ENCODE measurements around the gene CLEC12A. TPM values are rescaled to one million over a fixed set of nuclear protein-coding genes. Genes with fewer than 3 reads are reported as not detected.

The CLEC12A gene
- total RNA-seq, 1 experiment from 2014 or later = not detected

DNA sequence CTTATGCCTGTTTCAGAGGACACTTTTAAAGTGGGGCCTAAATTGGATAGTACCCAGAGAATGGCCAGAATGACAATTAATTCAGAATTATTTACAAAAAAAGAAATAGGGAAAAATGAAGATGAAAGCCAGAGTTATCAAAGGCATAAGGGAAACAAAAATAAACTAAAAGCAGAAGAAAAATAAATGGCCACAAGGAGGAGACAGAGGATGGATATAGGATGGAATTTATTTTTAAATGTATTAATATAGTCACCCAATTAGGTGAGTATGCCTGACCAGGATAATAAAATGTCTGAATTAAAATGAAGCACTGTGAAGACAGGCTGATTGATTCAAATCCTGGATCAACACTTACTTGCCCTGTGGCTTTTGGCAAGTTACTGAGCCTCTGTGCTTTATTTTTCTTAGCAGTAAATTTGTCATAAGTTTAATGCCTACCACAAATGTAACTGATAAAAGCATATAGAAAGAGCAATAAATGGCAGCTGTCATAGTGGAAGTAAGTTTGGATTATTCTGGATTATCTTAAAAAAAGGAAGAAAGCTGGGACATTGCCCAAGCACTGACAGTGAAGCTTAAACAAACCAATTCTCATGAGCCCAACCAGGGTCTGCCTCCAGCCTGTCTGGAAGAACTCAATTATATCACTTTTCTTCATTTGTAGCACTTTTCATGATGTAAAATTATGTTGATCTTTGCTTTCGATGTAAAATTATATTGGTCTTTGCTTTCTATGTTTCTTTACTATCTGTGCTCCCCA is 62.8 kb downstream of the CLEC12A start:
- Histone ChIP-seq H3K27me3 (replicated peaks; ENCODE audit: control insufficient read depth, insufficient read depth, low read length) (no peaks in the 10 kb centered on the region), H3K4me1 (no peaks in the 10 kb centered on the region), H3K9me3 (no peaks in the 10 kb centered on the region), H3K36me3 (ENCODE audit: control insufficient read depth, insufficient read depth, low read length) (no peaks in the 10 kb centered on the region), H3K4me3 (ENCODE audit: low read depth, low read length) (no peak overlapping the region)
- H3K36me3 Mint-ChIP-seq (ENCODE audit: insufficient read depth, unreplicated experiment) = no peaks in the 10 kb centered on the region
- TF ChIP-seq, protein P1, sequence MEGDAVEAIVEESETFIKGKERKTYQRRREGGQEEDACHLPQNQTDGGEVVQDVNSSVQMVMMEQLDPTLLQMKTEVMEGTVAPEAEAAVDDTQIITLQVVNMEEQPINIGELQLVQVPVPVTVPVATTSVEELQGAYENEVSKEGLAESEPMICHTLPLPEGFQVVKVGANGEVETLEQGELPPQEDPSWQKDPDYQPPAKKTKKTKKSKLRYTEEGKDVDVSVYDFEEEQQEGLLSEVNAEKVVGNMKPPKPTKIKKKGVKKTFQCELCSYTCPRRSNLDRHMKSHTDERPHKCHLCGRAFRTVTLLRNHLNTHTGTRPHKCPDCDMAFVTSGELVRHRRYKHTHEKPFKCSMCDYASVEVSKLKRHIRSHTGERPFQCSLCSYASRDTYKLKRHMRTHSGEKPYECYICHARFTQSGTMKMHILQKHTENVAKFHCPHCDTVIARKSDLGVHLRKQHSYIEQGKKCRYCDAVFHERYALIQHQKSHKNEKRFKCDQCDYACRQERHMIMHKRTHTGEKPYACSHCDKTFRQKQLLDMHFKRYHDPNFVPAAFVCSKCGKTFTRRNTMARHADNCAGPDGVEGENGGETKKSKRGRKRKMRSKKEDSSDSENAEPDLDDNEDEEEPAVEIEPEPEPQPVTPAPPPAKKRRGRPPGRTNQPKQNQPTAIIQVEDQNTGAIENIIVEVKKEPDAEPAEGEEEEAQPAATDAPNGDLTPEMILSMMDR (IDR thresholded peaks at IDR 0.05; ENCODE audit: insufficient read depth in 1 of 2, low read depth in 1 of 2, low read length in 1 of 2, severe bottlenecking in 1 of 2, unreplicated experiment in 1 of 2) = peak; percentile 33 to 69
- no peak for DNase-seq
- H3K4me3 Mint-ChIP-seq (ENCODE audit: unreplicated experiment) = no peak overlapping the region
- H3K27me3 Mint-ChIP-seq (ENCODE audit: insufficient read depth, unreplicated experiment) = peaks cover 6% of the 10 kb centered on the region
- intact Hi-C loops (cut with micrococcal nuclease; ENCODE audit: unreplicated experiment) = loop anchor here (1.0 to 2.0 kb wide), 2 partner anchors 106 to 157 kb away; no protein-coding TSS in a partner anchor
- POLR2A ChIA-PET = no interaction called here
- BruUV-seq (replicated peaks) = no TSS peak
- CTCF ChIA-PET = interaction anchor here (0.9 to 1.0 kb wide), 3 partner anchors 24 to 156 kb away, joined by 3 to 10 read pairs (median 5); no protein-coding TSS in a partner anchor
- H3K9me3 Mint-ChIP-seq (ENCODE audit: unreplicated experiment) = no peaks in the 10 kb centered on the region
- no peaks in the 10 kb centered on the region for H3K4me1 Mint-ChIP-seq (ENCODE audit: low read depth, unreplicated experiment)
- no peak overlapping the region for H3K27ac Mint-ChIP-seq (ENCODE audit: unreplicated experiment)

Other genes starting within 250 kb of the CLEC12A start
- gene CLECL1, start 238.3 kb upstream of the CLEC12A start, total RNA-seq (2022) = not detected in 2 replicates
- gene CD69, start 210.5 kb upstream of the CLEC12A start, total RNA-seq (2022) = not detected in 2 replicates
- gene KLRF1, start 143.9 kb upstream of the CLEC12A start, total RNA-seq (2022) = not detected in 2 replicates
- gene CLEC2B, start 102.1 kb upstream of the CLEC12A start, total RNA-seq (2022) = not detected in 2 replicates
- gene KLRF2, start 89.9 kb upstream of the CLEC12A start, total RNA-seq (2022) = not detected in 2 replicates
- gene CLEC2A, start 39.0 kb upstream of the CLEC12A start, total RNA-seq (2022) = not detected in 2 replicates
- gene CLEC1B, start 27.7 kb downstream of the CLEC12A start, total RNA-seq (2022) = not detected in 2 replicates
- gene CLEC12B, start 39.2 kb downstream of the CLEC12A start, total RNA-seq (2022) = not detected in 2 replicates
- gene CLEC9A, start 59.3 kb downstream of the CLEC12A start, total RNA-seq (2022) = not detected in 2 replicates
- not detected in 2 replicates for gene CLEC1A, start 127.6 kb downstream of the CLEC12A start, total RNA-seq (2022)
- gene CLEC7A, start 158.8 kb downstream of the CLEC12A start, total RNA-seq (2022) = not detected in 2 replicates
- 176 and 183 TPM in 2 replicates for gene OLR1, start 200.7 kb downstream of the CLEC12A start, total RNA-seq (2022)
- 41.8 and 46.0 TPM in 2 replicates for gene TMEM52B, start 207.6 kb downstream of the CLEC12A start, total RNA-seq (2022)
- gene GABARAPL1, start 241.5 kb downstream of the CLEC12A start, total RNA-seq (2022) = 106 TPM in 2 replicates

Measured in Caco-2 (cell line).